NCI-H2107 treated with DMSO at 0.1 percent for 48 hours (cell line): ENCODE measurements around the gene RBM11.

ENCODE experiments used
- DNase-seq: peaks from one replicate; lab custom pipeline; 2025; ENCODE audit not compliant: unreplicated experiment; lab: John Stamatoyannopoulos, UW

The RBM11 gene

DNA sequence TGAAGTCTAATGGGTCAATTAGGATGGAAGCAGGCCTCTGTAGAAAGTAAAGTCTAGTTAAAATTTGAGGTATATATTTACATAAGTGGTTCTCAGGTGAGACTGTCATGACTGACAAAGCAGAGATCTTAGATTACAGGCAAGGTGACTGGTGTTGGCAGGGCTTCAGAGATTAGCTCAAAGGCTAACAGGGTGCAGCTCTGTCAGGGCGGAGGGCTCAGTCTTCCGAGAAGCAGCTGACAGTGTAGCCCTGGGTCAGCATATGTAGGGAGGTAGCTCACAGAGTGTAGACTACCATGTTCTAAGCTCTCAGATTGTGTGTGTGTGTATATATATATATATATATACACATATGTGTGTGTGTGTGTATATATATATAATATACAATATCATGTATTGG, 54.7 kb downstream of the RBM11 start:
- DNase-seq, result no peak

DNA sequence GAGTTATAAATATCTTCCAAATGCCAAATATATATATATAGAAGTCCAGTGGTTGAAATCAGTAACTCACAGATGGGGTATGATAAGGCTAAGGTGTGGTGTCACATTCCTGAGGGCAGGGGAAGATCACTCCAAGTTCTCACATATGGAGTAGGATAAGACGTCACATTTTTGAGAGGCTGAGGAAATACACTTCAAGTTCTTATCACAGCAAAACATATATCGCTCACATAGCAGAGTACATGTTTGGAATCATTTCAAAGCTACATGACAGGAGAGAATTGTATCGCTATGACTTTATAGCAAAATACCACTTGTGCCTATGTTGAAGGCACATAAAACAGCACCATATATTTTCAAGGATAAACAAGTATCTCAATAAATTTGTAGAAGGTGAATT, 55.1 kb downstream of the RBM11 start:
- DNase-seq, result no peak

- DNase-seq, result no peak
Measured at GRCh38 chr21:14271641-14272040, 55.7 kb downstream of the RBM11 start.

DNA sequence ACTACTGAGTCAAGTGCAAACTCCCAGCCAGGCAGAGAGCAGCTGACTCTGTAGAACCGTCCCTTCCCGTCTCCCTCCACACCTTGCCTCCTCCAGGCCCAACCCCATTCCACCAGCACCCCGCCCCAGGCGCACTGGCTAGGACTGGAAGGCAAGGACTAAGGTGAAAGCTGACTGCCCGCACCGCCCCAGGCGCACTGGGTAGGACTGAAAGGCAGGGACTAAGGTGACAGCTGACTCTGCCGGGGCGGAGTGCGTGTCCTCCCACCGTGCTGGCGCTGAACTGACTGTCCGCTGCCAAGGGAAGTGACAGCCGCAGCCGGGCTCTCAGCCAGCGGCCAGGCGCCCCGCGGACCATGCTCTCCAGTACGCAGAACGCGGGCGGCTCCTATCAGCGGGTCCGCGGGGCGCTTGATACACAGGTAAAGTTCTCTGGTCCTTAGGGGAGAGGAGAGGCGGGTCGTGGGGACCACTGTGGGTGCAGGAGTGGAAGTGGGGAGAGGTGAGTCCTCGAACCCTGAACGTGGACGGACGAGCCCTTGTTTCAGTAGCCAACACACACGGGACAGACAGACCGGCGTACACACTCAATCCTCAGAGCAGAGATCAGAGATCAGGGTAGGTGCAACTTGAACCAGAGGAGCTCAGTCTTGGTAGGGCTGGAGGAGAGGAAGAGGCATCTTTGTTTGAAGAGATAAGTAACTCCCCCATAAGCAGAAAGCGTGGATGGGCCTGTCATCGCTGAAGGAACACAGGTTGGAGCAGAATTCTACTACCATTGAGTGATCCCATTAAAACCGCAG, 58.0 kb downstream of the RBM11 start:
- no peak for DNase-seq

GRCh38 chr21:14275702-14276205, 59.8 kb downstream of the RBM11 start:
- DNase-seq, result no peak
